ENCODE results near the gene TPRKB.

Gene TPRKB

GRCh38 chr2:73714091-73714490, 23.1 kb downstream of the TPRKB start:
- Histone ChIP-seq H3K9me3 (ENCODE audit: insufficient read depth, low read length, severe bottlenecking) (no peaks in the 10 kb centered on the region), H3K4me3 (ENCODE audit: low read depth in 1 of 2, low read length in 2 of 2) (no peak overlapping the region), H3K9ac (ENCODE audit: low read depth, low read length) (no peak overlapping the region), H3K27ac (ENCODE audit: low read length) (no peak overlapping the region), H3K27me3 (ENCODE audit: insufficient read depth, low read length, poor library complexity) (peaks cover 7% of the 10 kb centered on the region), H3K4me1 (ENCODE audit: insufficient read depth, low read length) (no peaks in the 10 kb centered on the region), H3K79me2 (ENCODE audit: insufficient read depth, low read length) (no peaks in the 10 kb centered on the region), H3K36me3 (ENCODE audit: insufficient read depth, low read length) (no peaks in the 10 kb centered on the region), H2AFZ (ENCODE audit: low read depth, low read length) (no peak overlapping the region), H3K4me2 (ENCODE audit: insufficient read depth, low read length) (no peak overlapping the region), H4K20me1 (ENCODE audit: insufficient read depth, low read length) (no peaks in the 10 kb centered on the region)
- ATAC-seq (ENCODE audit: insufficient read depth, low read depth), result no peak
- TF ChIP-seq EZH2 (IDR thresholded peaks at IDR 0.05; ENCODE audit: borderline replicate concordance, low read depth, low read length, severe bottlenecking) (no peak), CTCF (IDR thresholded peaks at IDR 0.05; ENCODE audit: borderline replicate concordance, extremely low read depth, low read length, poor library complexity, severe bottlenecking) (no peak)
- DNase-seq, result no peak

DNA sequence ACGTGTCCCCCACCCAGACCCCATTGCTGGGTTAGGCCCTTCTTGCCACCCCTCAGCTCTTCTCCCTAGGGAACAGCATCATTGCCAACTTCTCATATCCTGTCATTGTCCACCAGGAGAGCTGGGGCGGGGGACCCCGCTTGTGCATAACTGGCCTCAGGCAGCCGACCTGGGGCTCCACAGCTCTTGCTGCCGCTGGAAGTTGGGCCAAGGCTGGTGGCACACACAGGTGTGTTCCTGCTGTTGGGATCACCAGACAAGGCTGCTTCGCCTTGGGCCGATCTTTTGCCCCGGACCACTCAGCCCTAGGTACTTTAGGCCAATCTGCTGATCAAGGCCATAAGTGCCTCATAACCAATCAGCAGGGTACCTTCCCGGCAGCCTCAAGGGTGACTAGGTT, 28.6 kb downstream of the TPRKB start:
- Histone ChIP-seq H3K36me3 (ENCODE audit: insufficient read depth, low read length) (no peaks in the 10 kb centered on the region), H4K20me1 (ENCODE audit: insufficient read depth, low read length) (no peaks in the 10 kb centered on the region)
- TF ChIP-seq CTCF (IDR thresholded peaks at IDR 0.05; ENCODE audit: borderline replicate concordance, extremely low read depth, low read length, poor library complexity, severe bottlenecking) (no peak), EZH2 (IDR thresholded peaks at IDR 0.05; ENCODE audit: borderline replicate concordance, low read depth, low read length, severe bottlenecking) (no peak)

GRCh38 chr2:73707636-73708035, 29.5 kb downstream of the TPRKB start:
- H3K79me2 ChIP-seq (ENCODE audit: insufficient read depth, low read length), result no peaks in the 10 kb centered on the region
- no peak overlapping the region for H3K27ac ChIP-seq (ENCODE audit: low read length)
- no peak for ATAC-seq (ENCODE audit: insufficient read depth, low read depth)
- no peaks in the 10 kb centered on the region for H3K4me1 ChIP-seq (ENCODE audit: insufficient read depth, low read length)
- no peak overlapping the region for H2AFZ ChIP-seq (ENCODE audit: low read depth, low read length)
- no peak overlapping the region for H3K4me2 ChIP-seq (ENCODE audit: insufficient read depth, low read length)
- TF ChIP-seq CTCF (IDR thresholded peaks at IDR 0.05; ENCODE audit: borderline replicate concordance, extremely low read depth, low read length, poor library complexity, severe bottlenecking) (no peak), EZH2 (IDR thresholded peaks at IDR 0.05; ENCODE audit: borderline replicate concordance, low read depth, low read length, severe bottlenecking) (no peak)
- no peaks in the 10 kb centered on the region for H4K20me1 ChIP-seq (ENCODE audit: insufficient read depth, low read length)
- no peaks in the 10 kb centered on the region for H3K36me3 ChIP-seq (ENCODE audit: insufficient read depth, low read length)
- H3K4me3 ChIP-seq (ENCODE audit: low read depth in 1 of 2, low read length in 2 of 2), result no peak overlapping the region
- H3K27me3 ChIP-seq (ENCODE audit: insufficient read depth, low read length, poor library complexity), result peaks cover 6% of the 10 kb centered on the region
- H3K9me3 ChIP-seq (ENCODE audit: insufficient read depth, low read length, severe bottlenecking), result no peaks in the 10 kb centered on the region
- no peak for DNase-seq
- no peak overlapping the region for H3K9ac ChIP-seq (ENCODE audit: low read depth, low read length)

More for the DNA sequence above, 28.6 kb downstream of the TPRKB start:
- no peaks in the 10 kb centered on the region for H3K9me3 ChIP-seq (ENCODE audit: insufficient read depth, low read length, severe bottlenecking)
- peaks cover 6% of the 10 kb centered on the region for H3K27me3 ChIP-seq (ENCODE audit: insufficient read depth, low read length, poor library complexity)
- H2AFZ ChIP-seq (ENCODE audit: low read depth, low read length), result no peak overlapping the region
- no peak overlapping the region for H3K4me2 ChIP-seq (ENCODE audit: insufficient read depth, low read length)
- no peaks in the 10 kb centered on the region for H3K4me1 ChIP-seq (ENCODE audit: insufficient read depth, low read length)
- no peak overlapping the region for H3K4me3 ChIP-seq (ENCODE audit: low read depth in 1 of 2, low read length in 2 of 2)
- H3K79me2 ChIP-seq (ENCODE audit: insufficient read depth, low read length), result no peaks in the 10 kb centered on the region
- no peak for ATAC-seq (ENCODE audit: insufficient read depth, low read depth)
- H3K9ac ChIP-seq (ENCODE audit: low read depth, low read length), result no peak overlapping the region
- no peak overlapping the region for H3K27ac ChIP-seq (ENCODE audit: low read length)
- DNase-seq, result no peak

GRCh38 chr2:73707058-73707457, 30.1 kb downstream of the TPRKB start:
- H3K9ac ChIP-seq (ENCODE audit: low read depth, low read length), result no peak overlapping the region
- no peak for ATAC-seq (ENCODE audit: insufficient read depth, low read depth)
- no peaks in the 10 kb centered on the region for H4K20me1 ChIP-seq (ENCODE audit: insufficient read depth, low read length)
- TF ChIP-seq CTCF (IDR thresholded peaks at IDR 0.05; ENCODE audit: borderline replicate concordance, extremely low read depth, low read length, poor library complexity, severe bottlenecking) (no peak), EZH2 (IDR thresholded peaks at IDR 0.05; ENCODE audit: borderline replicate concordance, low read depth, low read length, severe bottlenecking) (no peak)
- no peak overlapping the region for H3K4me3 ChIP-seq (ENCODE audit: low read depth in 1 of 2, low read length in 2 of 2)
- no peaks in the 10 kb centered on the region for H3K79me2 ChIP-seq (ENCODE audit: insufficient read depth, low read length)
- no peak overlapping the region for H2AFZ ChIP-seq (ENCODE audit: low read depth, low read length)
- no peak overlapping the region for H3K4me2 ChIP-seq (ENCODE audit: insufficient read depth, low read length)
- H3K9me3 ChIP-seq (ENCODE audit: insufficient read depth, low read length, severe bottlenecking), result no peaks in the 10 kb centered on the region
- no peaks in the 10 kb centered on the region for H3K36me3 ChIP-seq (ENCODE audit: insufficient read depth, low read length)
- no peak for DNase-seq
- H3K4me1 ChIP-seq (ENCODE audit: insufficient read depth, low read length), result no peaks in the 10 kb centered on the region
- H3K27me3 ChIP-seq (ENCODE audit: insufficient read depth, low read length, poor library complexity), result peaks cover 6% of the 10 kb centered on the region
- no peak overlapping the region for H3K27ac ChIP-seq (ENCODE audit: low read length)
